Fibroblast of skin of left biceps (primary cell): ENCODE data around the gene LAMB4.

Source experiments
- DNase-seq, 2 experiments: peaks; one replicate each; pipeline ENCODE4 v3.0.0-alpha.2; 2013; ENCODE audit warnings: low read depth in 2 of 2

Gene LAMB4, protein sequence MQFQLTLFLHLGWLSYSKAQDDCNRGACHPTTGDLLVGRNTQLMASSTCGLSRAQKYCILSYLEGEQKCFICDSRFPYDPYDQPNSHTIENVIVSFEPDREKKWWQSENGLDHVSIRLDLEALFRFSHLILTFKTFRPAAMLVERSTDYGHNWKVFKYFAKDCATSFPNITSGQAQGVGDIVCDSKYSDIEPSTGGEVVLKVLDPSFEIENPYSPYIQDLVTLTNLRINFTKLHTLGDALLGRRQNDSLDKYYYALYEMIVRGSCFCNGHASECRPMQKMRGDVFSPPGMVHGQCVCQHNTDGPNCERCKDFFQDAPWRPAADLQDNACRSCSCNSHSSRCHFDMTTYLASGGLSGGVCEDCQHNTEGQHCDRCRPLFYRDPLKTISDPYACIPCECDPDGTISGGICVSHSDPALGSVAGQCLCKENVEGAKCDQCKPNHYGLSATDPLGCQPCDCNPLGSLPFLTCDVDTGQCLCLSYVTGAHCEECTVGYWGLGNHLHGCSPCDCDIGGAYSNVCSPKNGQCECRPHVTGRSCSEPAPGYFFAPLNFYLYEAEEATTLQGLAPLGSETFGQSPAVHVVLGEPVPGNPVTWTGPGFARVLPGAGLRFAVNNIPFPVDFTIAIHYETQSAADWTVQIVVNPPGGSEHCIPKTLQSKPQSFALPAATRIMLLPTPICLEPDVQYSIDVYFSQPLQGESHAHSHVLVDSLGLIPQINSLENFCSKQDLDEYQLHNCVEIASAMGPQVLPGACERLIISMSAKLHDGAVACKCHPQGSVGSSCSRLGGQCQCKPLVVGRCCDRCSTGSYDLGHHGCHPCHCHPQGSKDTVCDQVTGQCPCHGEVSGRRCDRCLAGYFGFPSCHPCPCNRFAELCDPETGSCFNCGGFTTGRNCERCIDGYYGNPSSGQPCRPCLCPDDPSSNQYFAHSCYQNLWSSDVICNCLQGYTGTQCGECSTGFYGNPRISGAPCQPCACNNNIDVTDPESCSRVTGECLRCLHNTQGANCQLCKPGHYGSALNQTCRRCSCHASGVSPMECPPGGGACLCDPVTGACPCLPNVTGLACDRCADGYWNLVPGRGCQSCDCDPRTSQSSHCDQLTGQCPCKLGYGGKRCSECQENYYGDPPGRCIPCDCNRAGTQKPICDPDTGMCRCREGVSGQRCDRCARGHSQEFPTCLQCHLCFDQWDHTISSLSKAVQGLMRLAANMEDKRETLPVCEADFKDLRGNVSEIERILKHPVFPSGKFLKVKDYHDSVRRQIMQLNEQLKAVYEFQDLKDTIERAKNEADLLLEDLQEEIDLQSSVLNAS (N-terminal part only)

DNA sequence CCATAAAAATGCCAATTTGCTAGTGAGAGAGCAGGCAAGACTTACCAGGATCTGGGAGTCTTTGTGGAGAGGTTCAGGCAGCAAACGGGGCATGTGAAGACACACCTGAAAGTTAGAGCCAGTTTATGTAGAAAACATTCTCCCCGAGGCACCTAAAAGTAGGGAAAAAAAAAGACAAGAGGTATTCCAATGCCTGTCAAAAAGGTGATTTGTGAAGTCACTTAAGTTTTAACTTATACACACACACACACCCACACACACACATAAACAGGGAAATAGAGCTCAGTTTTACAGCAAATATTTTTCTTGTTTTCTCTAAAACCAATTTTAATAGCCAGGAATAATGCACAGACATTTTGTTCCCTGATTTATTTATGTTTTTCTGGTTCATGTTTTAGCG is at the start of gene LAMB4:
Gene LAMB4, minus strand, starts transcription at position 101 of the 400 bp plus-strand sequence. CDS start 7,197 bp downstream, outside the sequence.
- DNase-seq: no peak

DNA sequence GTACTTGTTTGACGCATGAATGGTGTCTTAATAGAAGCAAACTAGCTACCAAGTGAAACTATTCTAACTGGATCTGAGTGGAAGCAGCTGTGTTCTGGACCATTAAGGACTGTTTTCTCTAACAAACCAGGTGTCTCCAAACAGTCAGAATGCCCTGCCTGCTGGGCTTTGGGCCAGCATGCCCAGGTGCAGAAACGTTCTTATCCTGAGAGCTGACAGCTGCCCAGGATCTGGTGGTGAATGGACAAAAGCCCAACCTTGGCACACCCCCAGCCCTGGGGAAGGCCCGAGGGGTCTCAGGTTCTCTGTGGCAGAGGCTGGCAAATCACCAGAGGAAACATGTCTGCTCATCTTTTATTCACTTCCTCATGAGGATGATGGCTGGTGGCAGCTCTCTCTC is 48.2 kb upstream of the LAMB4 start:
- DNase-seq: no peak

GRCh38 chr7:108171164-108171563 is 41.0 kb upstream of the LAMB4 start:
- no peak for DNase-seq

DNA sequence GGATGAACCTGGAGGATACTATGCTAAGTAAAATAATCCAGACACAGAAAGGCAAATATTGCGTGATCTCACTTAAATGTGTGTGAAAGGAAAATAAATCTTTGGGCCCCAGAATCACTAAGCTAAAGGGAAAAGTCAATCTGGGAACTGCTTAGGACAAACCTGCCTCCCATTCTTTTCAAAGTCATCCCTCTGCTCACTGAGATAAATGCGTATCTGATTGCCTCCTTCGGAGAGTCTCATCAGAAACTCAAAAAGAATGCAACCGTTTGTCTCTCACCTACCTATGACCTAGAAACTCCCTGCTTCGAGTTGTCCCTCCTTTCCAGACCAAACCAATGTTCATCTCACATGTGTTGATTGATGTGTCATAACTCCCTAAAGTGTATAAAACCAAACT is 40.1 kb upstream of the LAMB4 start:
- DNase-seq: no peak

DNA sequence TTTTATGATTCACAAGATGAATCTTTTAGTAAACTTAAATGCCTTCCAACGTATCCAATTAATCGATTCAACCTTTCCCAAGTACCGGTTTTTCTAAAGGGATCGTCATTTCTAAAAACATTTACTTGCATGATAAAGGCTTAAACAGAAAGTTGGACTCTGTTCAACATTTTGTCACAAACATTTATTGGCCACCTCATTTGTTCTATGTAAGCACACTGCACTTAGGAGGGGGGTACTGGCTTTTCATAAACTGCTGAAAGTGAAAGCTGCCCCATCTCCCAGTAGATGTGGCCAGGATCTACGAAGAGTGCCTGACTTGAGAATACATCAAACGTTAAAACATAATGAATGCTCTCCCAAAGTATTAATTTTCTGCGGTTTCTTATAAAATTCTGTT is 37.3 kb upstream of the LAMB4 start:
- no peak for DNase-seq

DNA sequence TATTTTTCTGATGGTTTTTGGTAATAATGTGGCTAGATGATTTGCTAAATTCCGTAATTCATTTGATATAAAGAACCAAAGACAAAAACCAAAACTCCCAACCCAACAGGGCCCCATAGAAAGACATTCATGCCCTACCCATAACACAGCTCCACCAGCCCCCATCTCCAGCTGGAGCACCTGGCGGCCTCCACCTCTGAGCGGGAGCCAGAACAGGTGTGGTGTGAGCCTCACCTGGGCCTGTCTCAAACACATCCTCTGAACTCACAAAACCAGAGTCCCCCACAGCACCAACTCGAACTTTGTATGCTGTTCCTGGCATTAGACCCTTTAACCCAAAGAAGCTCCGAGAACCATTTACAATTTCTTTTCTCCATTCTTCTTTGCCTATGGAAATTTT is 36.5 kb upstream of the LAMB4 start:
- no peak for DNase-seq

GRCh38 chr7:108165723-108166122 is 35.6 kb upstream of the LAMB4 start:
- no peak for DNase-seq

DNA sequence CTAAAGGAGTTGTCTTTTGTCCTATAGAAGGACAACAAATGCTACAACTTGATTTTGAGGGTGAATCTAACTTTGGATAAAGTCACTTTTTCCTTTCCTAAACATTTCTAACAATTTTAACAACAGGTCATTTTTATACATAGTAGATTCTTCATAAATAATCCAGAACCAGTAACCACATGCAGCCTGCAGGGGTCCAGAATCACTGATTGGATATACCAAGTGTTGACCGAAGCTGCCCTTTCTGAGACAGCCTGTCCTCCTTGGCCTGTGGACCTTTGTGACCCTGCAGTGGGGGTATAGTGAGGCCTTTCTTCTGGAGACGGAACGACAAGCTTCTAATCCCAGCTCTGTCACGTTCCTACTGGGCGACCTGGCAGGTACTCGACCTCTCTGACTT is 34.8 kb upstream of the LAMB4 start:
- DNase-seq: no peak

- no peak for DNase-seq
Measured at GRCh38 chr7:108164342-108164741, 34.2 kb upstream of the LAMB4 start.

DNA sequence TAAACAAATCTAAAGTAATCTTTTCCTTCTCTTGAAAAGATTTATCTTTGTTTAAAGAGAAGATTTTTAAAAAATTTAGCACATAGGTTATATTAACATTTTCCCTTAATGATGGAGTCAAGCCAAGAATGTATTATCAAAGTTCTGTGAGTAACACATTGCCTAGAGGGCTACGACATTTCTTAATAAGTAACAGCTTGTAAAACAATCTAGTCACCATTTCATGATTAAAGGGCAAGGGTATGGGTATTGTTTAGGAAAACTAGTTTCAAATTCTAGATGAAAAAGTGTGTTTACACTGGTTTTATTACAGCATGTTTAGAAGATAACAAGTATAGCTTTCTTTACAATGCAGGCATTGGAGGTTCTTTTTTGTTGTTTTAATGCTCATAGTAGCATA is 28.6 kb upstream of the LAMB4 start:
- no peak for DNase-seq

DNA sequence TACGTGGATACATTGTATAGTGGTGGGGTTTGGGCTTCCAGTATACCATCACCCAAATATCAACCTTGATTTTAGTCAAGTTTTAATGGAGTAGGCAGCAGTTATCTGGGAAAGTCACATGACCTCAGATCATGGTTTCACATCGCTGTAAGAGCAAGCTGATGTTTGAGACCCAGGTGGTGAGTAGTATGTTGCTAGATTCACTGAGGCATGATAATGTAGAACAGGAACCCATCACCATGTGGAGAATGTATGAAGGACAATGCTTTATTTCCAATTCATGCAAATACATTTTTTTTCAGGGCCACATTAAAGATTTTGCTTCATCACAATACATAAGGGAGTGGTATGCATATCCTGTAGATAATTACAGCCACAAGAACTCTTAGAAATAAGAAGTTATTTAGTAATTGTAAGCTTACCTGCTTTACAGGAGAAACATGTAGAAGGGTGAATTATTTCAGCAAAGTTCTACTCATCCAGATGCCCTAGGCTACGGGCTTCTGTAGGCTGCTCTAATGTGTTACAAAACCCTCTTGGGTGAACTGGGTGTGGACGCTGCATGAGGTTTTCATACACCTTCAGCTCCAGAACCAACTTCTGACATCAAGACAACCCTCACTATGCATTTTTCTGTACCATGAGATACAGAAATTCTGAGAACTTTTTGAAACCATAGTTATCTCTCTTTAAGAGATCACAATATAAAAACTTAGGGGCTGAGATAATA is 27.6 kb upstream of the LAMB4 start:
- DNase-seq: no peak

DNA sequence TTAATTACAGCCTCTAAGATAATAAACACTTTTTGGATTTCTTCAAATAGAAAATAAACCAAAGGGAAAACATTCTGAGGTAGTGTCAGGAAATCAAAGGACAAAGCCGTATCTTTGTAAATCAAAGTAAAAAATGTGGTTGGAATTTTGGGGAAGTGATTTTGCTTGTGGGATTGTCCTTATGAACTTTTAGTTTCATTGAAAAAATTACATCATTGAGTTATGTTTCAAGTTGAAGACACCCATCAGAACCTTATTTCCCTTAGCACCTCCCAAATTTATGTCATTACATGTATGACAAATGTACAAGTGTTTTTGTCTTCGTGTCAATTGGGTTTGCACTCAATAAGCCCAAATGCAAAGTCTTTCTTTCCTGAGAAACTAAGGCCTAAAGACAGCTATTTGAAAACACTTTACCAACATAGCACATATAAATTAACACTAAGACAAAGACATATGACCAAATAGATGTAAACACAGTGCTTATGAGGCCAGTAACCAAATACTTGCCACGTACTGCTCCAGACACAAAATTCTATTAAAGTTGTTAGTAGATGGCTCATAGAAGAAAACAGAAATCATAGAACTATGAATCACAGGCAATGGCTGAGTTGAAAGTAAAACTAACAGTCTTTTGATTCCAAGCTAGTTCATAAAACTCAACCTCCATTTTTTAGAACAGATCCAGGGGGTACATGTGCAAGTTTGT is 26.9 kb upstream of the LAMB4 start:
- no peak for DNase-seq

DNA sequence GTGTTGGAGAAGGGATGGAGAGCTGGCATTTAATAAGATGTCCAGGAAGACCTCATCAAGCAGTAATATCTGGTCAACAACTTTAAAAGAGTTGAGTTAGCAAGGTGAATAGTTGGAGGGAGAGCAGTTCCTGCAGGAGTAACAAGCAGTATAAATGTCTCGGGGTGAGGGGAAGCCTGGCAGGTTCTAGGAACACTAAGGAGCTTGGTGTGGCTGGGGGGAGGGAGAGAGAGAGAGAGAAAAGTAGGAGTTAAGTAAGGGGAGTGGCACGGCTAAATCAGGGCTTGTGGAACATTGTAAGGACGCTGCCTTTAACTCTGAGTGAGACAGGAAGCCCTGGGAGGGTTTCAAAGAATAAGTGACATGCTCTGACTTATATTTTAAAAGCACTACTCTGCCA is 22.0 kb upstream of the LAMB4 start:
- no peak for DNase-seq

GRCh38 chr7:108149908-108150307 is 19.7 kb upstream of the LAMB4 start:
- no peak for DNase-seq

- DNase-seq: no peak
Measured at GRCh38 chr7:108149119-108149518, 19.0 kb upstream of the LAMB4 start.

- DNase-seq: no peak
Measured at GRCh38 chr7:108147031-108147563, 16.9 kb upstream of the LAMB4 start.

GRCh38 chr7:108146070-108146842 is 16.1 kb upstream of the LAMB4 start:
- DNase-seq: peak; percentile 77

GRCh38 chr7:108145401-108145800 is 15.2 kb upstream of the LAMB4 start:
- no peak for DNase-seq

- DNase-seq: no peak
Measured at GRCh38 chr7:108144931-108145330, 14.8 kb upstream of the LAMB4 start.
